PC-9 (cell line): ENCODE measurements around the gene ELFN1. TPM values are rescaled to one million over a fixed set of nuclear protein-coding genes. Genes with fewer than 3 reads are reported as not detected.

Source experiments
- BruUV-seq: library from RNA; stranded (reverse); fragments of 400-500 nt; replicated peaks from 2 replicates; lab custom pipeline; 2021; lab: Mats Ljungman, UMichigan
- CTCF ChIA-PET: fragments of 300-600 bp; sonication (Branson Sonifier 250); formaldehyde crosslinking; loops from one replicate; lab custom pipeline; 2022; ENCODE audit warnings: antibody characterized with exemption; lab: Charles Lee
- POLR2A ChIA-PET: fragments of 300-600 bp; sonication (Branson Sonifier 250); formaldehyde crosslinking; loops from one replicate; lab custom pipeline; 2022; ENCODE audit warnings: antibody characterized with exemption; ENCODE audit not compliant: unreplicated experiment; lab: Charles Lee
- DNase-seq, 2 experiments: peaks; one replicate each; pipeline versions ENCODE4 v3.0.0 to v3.0.0-alpha.2; 2015 to 2022; ENCODE audit warnings: mixed read lengths in 1 of 2
- H2AFZ ChIP-seq: fragments of 200-600 bp; sonication (generic); 2 replicates; pipeline ENCODE4 v1.8.1; 2017; ENCODE audit warnings: antibody characterized with exemption
- H3F3A ChIP-seq: fragments of 200-600 bp; sonication (generic); 2 replicates; pipeline ENCODE4 v1.8.1; 2017; ENCODE audit warnings: antibody characterized with exemption, mild to moderate bottlenecking, low read depth; ENCODE audit not compliant: insufficient read depth
- H3K27ac ChIP-seq: fragments of 200-600 bp; sonication (generic); 2 replicates; pipeline ENCODE4 v1.6.1; 2016; ENCODE audit warnings: mixed run types
- H3K27me3 ChIP-seq: fragments of 200-600 bp; sonication (generic); 2 replicates; pipeline ENCODE4 v1.6.1; 2016; ENCODE audit warnings: low read depth, mixed run types; ENCODE audit not compliant: insufficient read depth
- H3K36me3 ChIP-seq: fragments of 200-600 bp; sonication (generic); 2 replicates; pipeline ENCODE4 v1.6.1; 2016; ENCODE audit warnings: low read depth, mixed run types
- H3K4me1 ChIP-seq: fragments of 200-600 bp; sonication (generic); replicated peaks from 2 replicates; pipeline ENCODE4 v1.6.1; 2016; ENCODE audit warnings: mixed run types; ENCODE audit not compliant: insufficient read depth
- H3K4me2 ChIP-seq: fragments of 200-600 bp; sonication (generic); 2 replicates; pipeline ENCODE4 v1.6.1; 2017; ENCODE audit warnings: mixed run types
- H3K4me3 ChIP-seq: fragments of 200-600 bp; sonication (generic); 2 replicates; pipeline ENCODE4 v1.6.1; 2016; ENCODE audit warnings: mixed run types
- H3K79me2 ChIP-seq: fragments of 200-600 bp; sonication (generic); 2 replicates; pipeline ENCODE4 v1.6.1; 2017; ENCODE audit warnings: low read depth, mixed run types
- H3K9me2 ChIP-seq: fragments of 200-600 bp; sonication (generic); 2 replicates; pipeline ENCODE4 v1.8.1; 2017; ENCODE audit warnings: mild to moderate bottlenecking; ENCODE audit not compliant: insufficient read depth
- H3K9me3 ChIP-seq: fragments of 200-600 bp; sonication (generic); 2 replicates; pipeline ENCODE4 v1.8.1; 2016; ENCODE audit warnings: low read depth; ENCODE audit not compliant: insufficient read depth
- H4K20me1 ChIP-seq: fragments of 200-600 bp; sonication (generic); 2 replicates; pipeline ENCODE4 v1.8.1; 2017; ENCODE audit not compliant: insufficient read depth
- EZH2 ChIP-seq: fragments of 200-600 bp; sonication (generic); IDR thresholded peaks from 2 replicates; pipeline ENCODE4 v1.8.0; 2017; ENCODE audit warnings: antibody characterized with exemption, low read depth
- intact Hi-C: fragments of 100-400 bp; cut with micrococcal nuclease; formaldehyde crosslinking; loops from one replicate; pipeline ENCODE4 v1.10.0; 2022; ENCODE audit not compliant: unreplicated experiment
- total RNA-seq: library from RNA; stranded (reverse); gene quantifications from 2 replicates; pipeline ENCODE4 v1.2.3, GENCODE V29; 2021
- TF ChIP-seq, protein P1 (sequence below): fragments of 200-600 bp; sonication (generic); conservative IDR thresholded peaks from 2 replicates; pipeline ENCODE4 v1.6.1; 2017; ENCODE audit warnings: mixed run types, antibody characterized with exemption, mild to moderate bottlenecking, moderate library complexity

Gene ELFN1
- total RNA-seq, 1 experiment from 2014 or later: 0.09 TPM

DNA sequence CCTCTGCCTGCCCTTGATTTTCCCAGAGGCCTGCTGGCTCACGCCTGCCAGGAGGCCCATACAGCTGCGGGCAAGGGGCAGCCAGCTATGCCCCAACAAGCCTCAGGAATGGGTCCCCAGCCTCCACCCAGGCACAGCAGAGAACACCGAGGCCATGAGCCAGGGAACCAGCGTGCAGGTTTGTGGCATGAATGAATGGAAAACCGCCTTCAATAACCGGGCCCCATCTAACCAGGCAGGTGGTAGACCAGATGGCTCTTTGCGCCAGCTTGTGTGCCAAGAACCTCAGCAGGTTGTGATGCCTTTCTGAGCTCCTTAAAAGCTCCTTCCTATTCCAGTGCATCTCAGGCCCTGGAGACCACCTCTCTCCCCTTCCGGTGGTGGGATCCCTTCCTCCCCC lies 50.2 kb downstream of the ELFN1 start:
- CTCF ChIA-PET: no interaction called here
- no peak for DNase-seq
- no TSS peak for BruUV-seq
- H3K4me1 ChIP-seq: peaks cover 14% of the 10 kb centered on the region
- H3K79me2 ChIP-seq: no peaks in the 10 kb centered on the region
- no peaks in the 10 kb centered on the region for H3K36me3 ChIP-seq
- peaks cover 16% of the 10 kb centered on the region for H3K27me3 ChIP-seq
- no peak for TF ChIP-seq EZH2
- TF ChIP-seq, protein P1, sequence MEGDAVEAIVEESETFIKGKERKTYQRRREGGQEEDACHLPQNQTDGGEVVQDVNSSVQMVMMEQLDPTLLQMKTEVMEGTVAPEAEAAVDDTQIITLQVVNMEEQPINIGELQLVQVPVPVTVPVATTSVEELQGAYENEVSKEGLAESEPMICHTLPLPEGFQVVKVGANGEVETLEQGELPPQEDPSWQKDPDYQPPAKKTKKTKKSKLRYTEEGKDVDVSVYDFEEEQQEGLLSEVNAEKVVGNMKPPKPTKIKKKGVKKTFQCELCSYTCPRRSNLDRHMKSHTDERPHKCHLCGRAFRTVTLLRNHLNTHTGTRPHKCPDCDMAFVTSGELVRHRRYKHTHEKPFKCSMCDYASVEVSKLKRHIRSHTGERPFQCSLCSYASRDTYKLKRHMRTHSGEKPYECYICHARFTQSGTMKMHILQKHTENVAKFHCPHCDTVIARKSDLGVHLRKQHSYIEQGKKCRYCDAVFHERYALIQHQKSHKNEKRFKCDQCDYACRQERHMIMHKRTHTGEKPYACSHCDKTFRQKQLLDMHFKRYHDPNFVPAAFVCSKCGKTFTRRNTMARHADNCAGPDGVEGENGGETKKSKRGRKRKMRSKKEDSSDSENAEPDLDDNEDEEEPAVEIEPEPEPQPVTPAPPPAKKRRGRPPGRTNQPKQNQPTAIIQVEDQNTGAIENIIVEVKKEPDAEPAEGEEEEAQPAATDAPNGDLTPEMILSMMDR: no peak
- POLR2A ChIA-PET: no interaction called here
- intact Hi-C loops: no loop called here
- no peaks in the 10 kb centered on the region for H3K9me3 ChIP-seq
- no peak overlapping the region for H3K27ac ChIP-seq
- no peak overlapping the region for H2AFZ ChIP-seq
- H3K9me2 ChIP-seq: no peaks in the 10 kb centered on the region
- no peak overlapping the region for H3K4me2 ChIP-seq
- no peaks in the 10 kb centered on the region for H4K20me1 ChIP-seq
- H3F3A ChIP-seq: no peaks in the 10 kb centered on the region; the same call in 1 of the 2 replicates
- H3K4me3 ChIP-seq: no peak overlapping the region

DNA sequence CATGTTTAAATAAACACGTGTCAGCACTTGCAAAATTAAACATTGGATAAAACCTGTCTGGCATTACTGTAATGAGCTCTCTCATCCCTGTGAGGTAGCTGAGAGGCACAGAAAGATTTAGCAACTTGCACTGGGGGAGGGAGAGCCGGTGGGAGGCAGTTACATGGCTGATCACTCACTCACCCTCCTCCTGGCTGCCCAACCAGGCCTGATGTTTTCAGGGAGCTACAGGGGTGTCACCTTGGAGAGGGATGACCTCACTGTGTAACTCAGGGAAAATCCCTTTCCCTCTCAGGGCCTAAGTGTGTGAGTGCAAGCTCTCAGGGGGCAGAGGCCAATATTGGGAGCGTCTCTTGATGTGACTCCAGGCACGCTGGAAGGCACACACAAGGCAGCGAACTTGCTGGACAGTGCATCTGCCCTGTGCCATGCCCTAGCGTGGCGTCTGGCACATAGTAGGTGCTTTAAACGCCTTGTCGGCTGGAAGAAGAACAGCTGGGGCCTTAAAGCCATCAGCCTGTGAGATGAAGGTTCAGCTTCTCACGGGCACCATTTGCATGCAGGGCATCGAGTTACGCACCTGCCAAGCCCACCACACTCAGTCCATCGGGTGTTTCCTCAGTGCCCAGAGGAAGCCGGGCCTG lies 51.1 kb downstream of the ELFN1 start:
- no peak overlapping the region for H2AFZ ChIP-seq
- TF ChIP-seq, protein P1: no peak
- no peak for TF ChIP-seq EZH2
- no TSS peak for BruUV-seq

DNA sequence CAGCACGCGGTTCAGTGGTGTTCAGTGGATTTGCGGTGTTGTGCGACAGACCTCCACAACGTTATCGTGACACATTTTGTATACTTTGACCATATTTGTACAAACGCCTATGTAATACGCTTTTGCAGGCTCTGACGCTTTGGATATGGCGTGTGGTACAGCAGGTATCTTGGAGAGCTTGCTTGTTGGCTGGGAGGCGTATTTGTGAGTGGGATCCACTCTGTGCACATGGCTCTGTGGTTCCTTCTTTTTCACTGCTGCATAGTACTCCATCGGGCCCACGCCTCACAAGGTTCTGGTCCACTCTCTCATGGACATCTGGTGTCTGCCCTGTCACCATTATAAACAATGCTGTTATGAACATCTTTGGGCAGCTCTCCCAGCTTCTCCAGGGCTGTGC lies 53.2 kb downstream of the ELFN1 start:
- no peak for TF ChIP-seq EZH2
- TF ChIP-seq, protein P1: no peak
- Histone ChIP-seq H3K79me2 (no peaks in the 10 kb centered on the region), H3K27ac (no peak overlapping the region), H3K9me2 (no peaks in the 10 kb centered on the region), H3F3A (no peaks in the 10 kb centered on the region), H3K4me3 (no peak overlapping the region), H3K36me3 (no peaks in the 10 kb centered on the region), H2AFZ (no peak overlapping the region), H4K20me1 (no peaks in the 10 kb centered on the region), H3K9me3 (no peaks in the 10 kb centered on the region), H3K4me1 (no peaks in the 10 kb centered on the region), H3K4me2 (no peak overlapping the region), H3K27me3 (peaks cover 45% of the 10 kb centered on the region)
- CTCF ChIA-PET: no interaction called here
- BruUV-seq: no TSS peak
- intact Hi-C loops: no loop called here
- POLR2A ChIA-PET: no interaction called here
- DNase-seq: no peak

More for the DNA sequence above, 51.1 kb downstream of the ELFN1 start:
- no peak overlapping the region for H3K27ac ChIP-seq
- no peaks in the 10 kb centered on the region; the same call in 1 of the 2 replicates for H3F3A ChIP-seq
- H3K36me3 ChIP-seq: no peaks in the 10 kb centered on the region
- ChIA-PET CTCF (no interaction called here), POLR2A (no interaction called here)
- intact Hi-C loops: no loop called here
- no peaks in the 10 kb centered on the region for H3K9me3 ChIP-seq
- H3K79me2 ChIP-seq: no peaks in the 10 kb centered on the region
- no peaks in the 10 kb centered on the region for H3K9me2 ChIP-seq
- DNase-seq: no peak
- no peaks in the 10 kb centered on the region for H4K20me1 ChIP-seq
- H3K4me3 ChIP-seq: no peak overlapping the region
- H3K4me1 ChIP-seq: peaks cover 12% of the 10 kb centered on the region
- H3K27me3 ChIP-seq: peaks cover 24% of the 10 kb centered on the region
- H3K4me2 ChIP-seq: no peak overlapping the region
